Kidney tubule cell (primary cell): ENCODE data around the gene SGPP2.

ENCODE experiments used
- DNase-seq: peaks from one replicate; pipeline ENCODE4 v3.0.0-alpha.2; 2018; ENCODE audit warnings: low spot score

SGPP2 gene

GRCh38 chr2:222427646-222428301 is 3.4 kb downstream of the SGPP2 start:
- peak; percentile 89 for DNase-seq

DNA sequence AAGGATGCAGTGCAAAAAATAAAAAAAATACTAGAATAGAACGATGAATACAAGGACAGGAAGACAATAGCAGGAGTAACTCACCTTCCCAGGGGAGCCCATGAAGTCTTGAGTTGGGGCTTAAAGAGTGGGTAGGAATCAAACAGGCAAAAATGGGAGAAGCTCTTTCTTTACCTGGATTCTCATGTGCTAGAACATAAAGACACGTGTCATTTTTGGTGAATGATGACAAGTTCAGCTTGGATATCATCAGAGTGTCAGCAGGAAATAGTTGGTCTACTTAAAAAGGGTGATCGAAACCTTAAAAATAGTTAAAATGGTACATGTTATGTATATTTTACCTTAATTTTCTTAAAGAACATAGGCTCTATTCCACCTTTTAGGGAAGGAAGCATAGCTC is 5.7 kb downstream of the SGPP2 start:
- no peak for DNase-seq

- DNase-seq = peak; percentile 39
Observed at GRCh38 chr2:222430681-222431080, 6.3 kb downstream of the SGPP2 start.

GRCh38 chr2:222431869-222432268 is 7.5 kb downstream of the SGPP2 start:
- no peak for DNase-seq

- DNase-seq = peak; percentile 90
Observed at GRCh38 chr2:222433332-222434173, 9.2 kb downstream of the SGPP2 start.

GRCh38 chr2:222434204-222434603 is 9.9 kb downstream of the SGPP2 start:
- DNase-seq = peak; percentile 28

GRCh38 chr2:222435400-222436039 is 11.2 kb downstream of the SGPP2 start:
- peak; percentile 86 for DNase-seq

DNA sequence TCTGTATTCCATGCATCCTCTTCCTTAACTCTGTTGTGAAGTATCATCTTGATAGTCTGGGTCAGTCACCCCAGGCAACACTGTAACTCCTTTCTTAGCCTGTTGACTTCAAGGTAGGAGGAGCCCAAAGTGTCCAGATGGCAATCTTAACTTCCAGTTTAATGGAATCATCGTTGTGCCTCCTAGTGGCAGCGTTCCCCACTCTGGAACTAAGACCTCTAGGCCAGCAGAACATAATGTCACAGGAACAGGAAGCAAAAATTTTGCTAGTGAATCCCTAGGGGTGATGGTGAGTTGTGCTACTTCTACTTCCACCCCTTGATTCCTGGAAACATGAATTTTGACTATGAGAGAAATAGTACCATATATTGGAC is 11.7 kb downstream of the SGPP2 start:
- no peak for DNase-seq

- DNase-seq = no peak
Observed at GRCh38 chr2:222439692-222440091, 15.3 kb downstream of the SGPP2 start.

DNA sequence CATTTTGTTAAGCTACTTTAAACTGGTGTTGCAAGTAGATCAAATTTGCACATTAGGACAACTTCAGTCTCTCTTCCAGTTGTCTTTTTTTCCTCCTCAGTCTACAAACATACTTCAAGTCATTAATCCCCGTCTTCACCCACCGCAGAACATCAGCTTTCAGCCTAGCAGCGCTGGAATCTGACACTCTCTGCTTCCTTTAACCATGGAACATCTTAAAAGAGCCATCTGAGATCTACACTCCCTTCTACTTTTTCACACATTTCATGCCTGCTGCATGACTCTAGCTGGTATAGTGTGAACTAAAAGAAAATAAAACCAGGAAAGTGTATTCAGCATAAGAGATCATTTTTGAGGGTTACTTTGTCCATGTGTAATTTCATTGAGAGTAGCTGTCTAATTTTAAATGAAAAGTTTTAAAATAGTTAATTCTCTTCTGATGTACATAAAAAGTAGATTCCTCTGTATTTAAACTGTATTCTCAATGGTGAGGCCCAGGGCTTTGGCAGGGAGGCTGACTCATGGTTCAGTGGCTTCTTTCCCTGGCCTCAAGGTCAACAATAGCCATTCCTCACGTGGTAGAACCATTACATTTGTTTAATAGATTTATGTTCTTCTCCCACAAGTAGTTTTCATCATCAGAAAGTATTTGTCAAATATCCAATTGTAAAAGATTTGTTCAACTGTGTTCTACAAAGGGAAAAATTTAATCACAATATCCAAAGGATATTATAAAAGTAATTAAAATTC is 16.5 kb downstream of the SGPP2 start:
- DNase-seq = peak; percentile 70

GRCh38 chr2:222442665-222443064 is 18.3 kb downstream of the SGPP2 start:
- no peak for DNase-seq

GRCh38 chr2:222445227-222445626 is 20.9 kb downstream of the SGPP2 start:
- DNase-seq = peak; percentile 78

DNA sequence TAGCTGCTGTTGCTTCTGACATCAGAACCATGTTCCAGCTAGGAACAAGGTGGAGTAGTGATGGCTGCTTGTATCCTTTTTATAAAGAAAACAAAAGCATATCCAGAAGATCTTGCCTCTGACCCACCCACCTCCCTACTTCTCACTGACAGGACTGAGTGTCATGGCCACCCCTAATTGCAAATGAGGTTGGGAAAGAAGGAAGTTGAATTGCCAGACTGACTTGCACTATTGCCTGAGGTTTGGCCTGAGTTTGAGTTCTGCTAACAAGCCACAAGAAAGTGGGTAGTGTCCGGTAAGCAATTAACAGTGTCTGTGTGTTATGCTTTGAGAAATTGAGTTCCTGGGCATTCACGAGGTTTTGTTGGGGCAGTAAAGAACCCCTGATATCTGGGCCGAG is 22.8 kb downstream of the SGPP2 start:
- DNase-seq = no peak

- DNase-seq = no peak
Observed at GRCh38 chr2:222448748-222449181, 24.4 kb downstream of the SGPP2 start.

- DNase-seq = no peak
Observed at GRCh38 chr2:222450021-222450420, 25.7 kb downstream of the SGPP2 start.

- peak; percentile 80 for DNase-seq
Observed at GRCh38 chr2:222451224-222451674, 26.9 kb downstream of the SGPP2 start.

GRCh38 chr2:222452422-222452950 is 28.1 kb downstream of the SGPP2 start:
- DNase-seq = peak; percentile 76

DNA sequence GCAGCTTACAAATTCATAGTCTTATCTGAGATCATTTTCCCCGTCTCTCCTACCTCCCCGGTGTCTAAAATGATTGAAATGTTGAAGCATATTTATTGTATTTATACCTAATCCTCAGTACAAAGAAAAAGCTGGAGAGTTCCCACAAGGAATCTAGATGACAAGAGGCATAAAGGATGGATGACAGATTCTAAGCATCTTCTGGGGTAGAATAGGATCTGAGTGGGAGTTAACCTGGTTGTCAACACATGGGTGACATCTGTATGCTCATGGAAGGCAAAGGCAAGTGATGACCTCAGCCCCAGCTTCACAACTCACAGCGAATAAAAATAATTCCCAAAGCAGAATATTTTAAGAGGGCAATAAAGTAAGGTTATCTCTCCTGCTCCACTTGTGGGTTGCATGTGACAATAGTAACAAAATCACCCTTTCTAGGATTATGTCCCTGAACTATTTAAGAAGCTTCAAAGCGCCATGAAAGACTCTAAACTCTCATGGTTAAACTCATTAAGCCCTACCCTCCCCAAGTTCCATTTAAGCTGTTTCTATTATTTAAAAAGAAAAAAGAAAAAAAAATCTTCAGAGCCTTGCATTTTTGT is 32.2 kb downstream of the SGPP2 start:
- no peak for DNase-seq

DNA sequence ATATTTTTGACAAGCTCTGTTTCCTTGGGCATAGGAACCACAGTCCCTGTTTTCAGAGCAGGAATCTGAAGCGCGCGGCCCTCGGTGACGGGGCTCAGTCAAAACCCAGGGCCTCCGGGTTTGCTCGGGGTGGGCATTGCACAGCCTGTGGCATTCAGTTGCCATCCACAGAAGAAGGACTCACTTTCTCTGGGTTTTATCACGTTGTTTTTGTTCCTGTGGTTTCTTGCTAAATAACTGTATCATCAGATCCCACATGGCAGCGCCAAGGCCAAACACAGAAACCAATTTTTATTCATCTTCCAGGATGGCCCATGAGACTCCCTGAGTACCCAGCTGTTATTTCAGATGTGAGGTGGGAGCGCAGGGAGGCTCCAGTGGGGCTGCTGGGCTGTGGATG is 35.6 kb downstream of the SGPP2 start:
- DNase-seq = no peak

GRCh38 chr2:222465746-222466145 is 41.4 kb downstream of the SGPP2 start:
- no peak for DNase-seq

- no peak for DNase-seq
Observed at GRCh38 chr2:222468346-222468745, 44.0 kb downstream of the SGPP2 start.
